ENCODE results near the gene AGMO.

AGMO gene

GRCh38 chr7:15399441-15399840 is 162.4 kb downstream of the AGMO start:
- Histone ChIP-seq H2AK5ac (ENCODE audit: low read depth, low read length) (no peak overlapping the region), H2BK120ac (ENCODE audit: low read depth, low read length) (no peak overlapping the region), H2BK5ac (ENCODE audit: low read length) (no peak overlapping the region), H3K4me3 (ENCODE audit: low read length in 2 of 2) (no peak overlapping the region), H3K9me3 (replicated peaks in 1 of 2; ENCODE audit: control insufficient read depth in 2 of 2, insufficient read depth in 1 of 2, low read depth in 1 of 2, low read length in 2 of 2) (no peaks in the 10 kb centered on the region), H3K14ac (ENCODE audit: low read length) (no peak overlapping the region), H3K18ac (ENCODE audit: low read length) (no peak overlapping the region), H4K8ac (ENCODE audit: low read depth, low read length) (no peak overlapping the region), H2BK12ac (ENCODE audit: low read length) (no peak overlapping the region), H3K4ac (ENCODE audit: low read length) (no peak overlapping the region), H3K4me1 (ENCODE audit: control insufficient read depth in 2 of 2, insufficient read depth in 1 of 2, low read depth in 1 of 2, low read length in 2 of 2) (no peaks in the 10 kb centered on the region), H3K36me3 (replicated peaks in 1 of 2; ENCODE audit: control insufficient read depth in 2 of 2, insufficient read depth in 2 of 2, low read length in 2 of 2) (no peaks in the 10 kb centered on the region), H4K91ac (ENCODE audit: low read depth, low read length, poor library complexity) (no peak overlapping the region), H3K79me1 (ENCODE audit: low read depth, low read length) (no peaks in the 10 kb centered on the region), H3K9ac (ENCODE audit: low read depth, low read length, poor library complexity) (no peak overlapping the region), H2AFZ (ENCODE audit: low read length) (no peak overlapping the region), H3K4me2 (ENCODE audit: insufficient read depth, low read length, poor library complexity, severe bottlenecking) (no peak overlapping the region), H2BK15ac (ENCODE audit: low read length) (no peak overlapping the region), H3K27me3 (ENCODE audit: control insufficient read depth in 3 of 3, insufficient read depth in 3 of 3, low read depth in 1 of 3, low read length in 3 of 3) (no peaks in the 10 kb centered on the region), H3K23ac (ENCODE audit: low read depth, low read length, poor library complexity) (no peak overlapping the region), H3K27ac (replicated peaks; ENCODE audit: low read length) (no peak overlapping the region)
- WGBS, 2 donors (ENCODE audit: extremely low coverage in 2 of 2, insufficient read length in 2 of 2, insufficient replicate concordance in 1 of 2), result no CpG with 5 or more reads among the region's 2 CpGs
- no peak for DNase-seq (ENCODE audit: low spot score)

- Histone ChIP-seq H3K23ac (ENCODE audit: low read depth, low read length, poor library complexity) (no peak overlapping the region), H3K79me1 (ENCODE audit: low read depth, low read length) (no peaks in the 10 kb centered on the region), H3K36me3 (replicated peaks in 1 of 2; ENCODE audit: control insufficient read depth in 2 of 2, insufficient read depth in 2 of 2, low read length in 2 of 2) (no peaks in the 10 kb centered on the region), H3K9ac (ENCODE audit: low read depth, low read length, poor library complexity) (no peak overlapping the region), H3K4me3 (ENCODE audit: low read length in 2 of 2) (no peak overlapping the region), H2BK15ac (ENCODE audit: low read length) (no peak overlapping the region), H2BK12ac (ENCODE audit: low read length) (no peak overlapping the region), H2AK5ac (ENCODE audit: low read depth, low read length) (no peak overlapping the region), H2BK5ac (ENCODE audit: low read length) (no peak overlapping the region), H2BK120ac (ENCODE audit: low read depth, low read length) (no peak overlapping the region), H3K9me3 (replicated peaks in 1 of 2; ENCODE audit: control insufficient read depth in 2 of 2, insufficient read depth in 1 of 2, low read depth in 1 of 2, low read length in 2 of 2) (no peaks in the 10 kb centered on the region), H3K4me2 (ENCODE audit: insufficient read depth, low read length, poor library complexity, severe bottlenecking) (no peak overlapping the region), H4K91ac (ENCODE audit: low read depth, low read length, poor library complexity) (no peak overlapping the region), H3K18ac (ENCODE audit: low read length) (no peak overlapping the region), H2AFZ (ENCODE audit: low read length) (peak overlapping the region; percentile 64), H3K27ac (replicated peaks; ENCODE audit: low read length) (no peak overlapping the region), H3K14ac (ENCODE audit: low read length) (no peak overlapping the region), H3K27me3 (ENCODE audit: control insufficient read depth in 3 of 3, insufficient read depth in 3 of 3, low read depth in 1 of 3, low read length in 3 of 3) (no peaks in the 10 kb centered on the region), H3K4me1 (ENCODE audit: control insufficient read depth in 2 of 2, insufficient read depth in 1 of 2, low read depth in 1 of 2, low read length in 2 of 2) (no peaks in the 10 kb centered on the region), H3K4ac (ENCODE audit: low read length) (no peak overlapping the region), H4K8ac (ENCODE audit: low read depth, low read length) (no peak overlapping the region)
- no CpG with 5 or more reads among the region's 9 CpGs for WGBS, 2 donors (ENCODE audit: extremely low coverage in 2 of 2, insufficient read length in 2 of 2, insufficient replicate concordance in 1 of 2)
- no peak for DNase-seq (ENCODE audit: low spot score)
Measured at GRCh38 chr7:15397922-15398760, 163.7 kb downstream of the AGMO start.

- no peaks in the 10 kb centered on the region for H3K79me1 ChIP-seq (ENCODE audit: low read depth, low read length)
- no peaks in the 10 kb centered on the region for H3K4me1 ChIP-seq (ENCODE audit: control insufficient read depth in 2 of 2, insufficient read depth in 1 of 2, low read depth in 1 of 2, low read length in 2 of 2)
- no peak overlapping the region for H3K18ac ChIP-seq (ENCODE audit: low read length)
- H2AK5ac ChIP-seq (ENCODE audit: low read depth, low read length), result no peak overlapping the region
- no peak overlapping the region for H2BK5ac ChIP-seq (ENCODE audit: low read length)
- no peak overlapping the region for H3K4me3 ChIP-seq (ENCODE audit: low read length in 2 of 2)
- no peak overlapping the region for H4K91ac ChIP-seq (ENCODE audit: low read depth, low read length, poor library complexity)
- H2AFZ ChIP-seq (ENCODE audit: low read length), result no peak overlapping the region
- no peaks in the 10 kb centered on the region for H3K9me3 ChIP-seq (replicated peaks in 1 of 2; ENCODE audit: control insufficient read depth in 2 of 2, insufficient read depth in 1 of 2, low read depth in 1 of 2, low read length in 2 of 2)
- no peak overlapping the region for H3K23ac ChIP-seq (ENCODE audit: low read depth, low read length, poor library complexity)
- no peak overlapping the region for H3K4ac ChIP-seq (ENCODE audit: low read length)
- no peak overlapping the region for H3K9ac ChIP-seq (ENCODE audit: low read depth, low read length, poor library complexity)
- H4K8ac ChIP-seq (ENCODE audit: low read depth, low read length), result no peak overlapping the region
- H2BK15ac ChIP-seq (ENCODE audit: low read length), result no peak overlapping the region
- no peaks in the 10 kb centered on the region for H3K36me3 ChIP-seq (replicated peaks in 1 of 2; ENCODE audit: control insufficient read depth in 2 of 2, insufficient read depth in 2 of 2, low read length in 2 of 2)
- H2BK12ac ChIP-seq (ENCODE audit: low read length), result no peak overlapping the region
- WGBS, 2 donors (ENCODE audit: extremely low coverage in 2 of 2, insufficient read length in 2 of 2, insufficient replicate concordance in 1 of 2), result no CpG with 5 or more reads among the region's 43 CpGs
- no peak overlapping the region for H3K4me2 ChIP-seq (ENCODE audit: insufficient read depth, low read length, poor library complexity, severe bottlenecking)
- DNase-seq (ENCODE audit: low spot score), result no peak
- H3K27me3 ChIP-seq (ENCODE audit: control insufficient read depth in 3 of 3, insufficient read depth in 3 of 3, low read depth in 1 of 3, low read length in 3 of 3), result no peaks in the 10 kb centered on the region
- H3K14ac ChIP-seq (ENCODE audit: low read length), result peak overlapping the region; percentile 21
- H2BK120ac ChIP-seq (ENCODE audit: low read depth, low read length), result no peak overlapping the region
- no peak overlapping the region for H3K27ac ChIP-seq (replicated peaks; ENCODE audit: low read length)
Measured at GRCh38 chr7:15397159-15397550, 164.7 kb downstream of the AGMO start.

- H2BK120ac ChIP-seq (ENCODE audit: low read depth, low read length), result no peak overlapping the region
- H3K4ac ChIP-seq (ENCODE audit: low read length), result no peak overlapping the region
- H2BK12ac ChIP-seq (ENCODE audit: low read length), result no peak overlapping the region
- H3K4me3 ChIP-seq (ENCODE audit: low read length in 2 of 2), result no peak overlapping the region
- H2BK5ac ChIP-seq (ENCODE audit: low read length), result no peak overlapping the region
- no CpG with 5 or more reads among the region's 24 CpGs for WGBS, 2 donors (ENCODE audit: extremely low coverage in 2 of 2, insufficient read length in 2 of 2, insufficient replicate concordance in 1 of 2)
- no peak overlapping the region for H2BK15ac ChIP-seq (ENCODE audit: low read length)
- H2AK5ac ChIP-seq (ENCODE audit: low read depth, low read length), result no peak overlapping the region
- no peak overlapping the region for H3K27ac ChIP-seq (replicated peaks; ENCODE audit: low read length)
- H3K9ac ChIP-seq (ENCODE audit: low read depth, low read length, poor library complexity), result no peak overlapping the region
- H4K91ac ChIP-seq (ENCODE audit: low read depth, low read length, poor library complexity), result no peak overlapping the region
- no peaks in the 10 kb centered on the region for H3K9me3 ChIP-seq (replicated peaks in 1 of 2; ENCODE audit: control insufficient read depth in 2 of 2, insufficient read depth in 1 of 2, low read depth in 1 of 2, low read length in 2 of 2)
- no peak overlapping the region for H3K4me2 ChIP-seq (ENCODE audit: insufficient read depth, low read length, poor library complexity, severe bottlenecking)
- no peak overlapping the region for H3K18ac ChIP-seq (ENCODE audit: low read length)
- no peak overlapping the region for H4K8ac ChIP-seq (ENCODE audit: low read depth, low read length)
- no peak overlapping the region for H3K14ac ChIP-seq (ENCODE audit: low read length)
- DNase-seq (ENCODE audit: low spot score), result no peak
- peak overlapping the region; percentile 58 for H2AFZ ChIP-seq (ENCODE audit: low read length)
- no peaks in the 10 kb centered on the region for H3K79me1 ChIP-seq (ENCODE audit: low read depth, low read length)
- no peak overlapping the region for H3K23ac ChIP-seq (ENCODE audit: low read depth, low read length, poor library complexity)
- no peaks in the 10 kb centered on the region for H3K36me3 ChIP-seq (replicated peaks in 1 of 2; ENCODE audit: control insufficient read depth in 2 of 2, insufficient read depth in 2 of 2, low read length in 2 of 2)
- H3K4me1 ChIP-seq (ENCODE audit: control insufficient read depth in 2 of 2, insufficient read depth in 1 of 2, low read depth in 1 of 2, low read length in 2 of 2), result no peaks in the 10 kb centered on the region
- no peaks in the 10 kb centered on the region for H3K27me3 ChIP-seq (ENCODE audit: control insufficient read depth in 3 of 3, insufficient read depth in 3 of 3, low read depth in 1 of 3, low read length in 3 of 3)
Measured at GRCh38 chr7:15396210-15397158, 165.3 kb downstream of the AGMO start.
